HepG2 (cell line): ENCODE results near the gene RBMXL2. TPM values are rescaled to one million over a fixed set of nuclear protein-coding genes. Genes with fewer than 3 reads are reported as not detected.

ENCODE experiments used
- ATAC-seq: fragments of 200-7000 bp; cut with Tn5 transposase; 3 replicates; pipeline ENCODE4 v1.9.1; 2020; ENCODE audit warnings: mild to moderate bottlenecking, moderate library complexity
- BruUV-seq: library from RNA; stranded (reverse); fragments of 400-500 nt; replicated peaks from 2 replicates; lab custom pipeline; 2021; lab: Mats Ljungman, UMichigan
- CTCF ChIA-PET: fragments of 300-600 bp; formaldehyde crosslinking; extraction: SDS; loops from one replicate; lab custom pipeline; 2021; ENCODE audit warnings: low total read pairs, inconsistent platforms, low intra/inter-chr PET ratio; lab: Yijun Ruan, JAX
- POLR2A ChIA-PET: fragments of 350-600 bp; sonication (Branson Sonifier 250); formaldehyde crosslinking; loops from one replicate; lab custom pipeline; 2020; ENCODE audit warnings: antibody characterized with exemption, inconsistent platforms; lab: Yijun Ruan, JAX
- DNase-seq: peaks from one replicate; pipeline ENCODE4 v3.0.0-alpha.2; 2015; ENCODE audit warnings: low spot score
- FAIRE-seq: peaks from 3 replicates; lab custom pipeline; 2011; peaks lifted over from hg19 to GRCh38; lab: Jason Lieb, UNC
- H2AFZ ChIP-seq: one replicate; pipeline ENCODE4 v1.6.1; 2011; ENCODE audit warnings: low read length, inconsistent platforms
- H3K27ac ChIP-seq: fragments of 300-600 bp; 3 replicates; pipeline ENCODE4 v1.8.0; 2011; ENCODE audit warnings: mixed run types, mild to moderate bottlenecking, mixed read lengths, low read length, inconsistent platforms; ENCODE audit not compliant: insufficient read depth; ENCODE audit errors: extremely low read length
- H3K27me3 ChIP-seq, 2 experiments: fragments of 200-600 bp in 1 of 2; 2 replicates in 1 of 2; 3 replicates in 1 of 2; pipeline versions ENCODE4 v1.6.0 to v1.8.0; 2011; ENCODE audit warnings: low read length in 2 of 2, mild to moderate bottlenecking in 2 of 2, moderate library complexity in 2 of 2, inconsistent platforms in 1 of 2; ENCODE audit not compliant: insufficient read depth in 2 of 2, control insufficient read depth in 1 of 2
- H3K36me3 ChIP-seq, 2 experiments: fragments of 200-600 bp in 1 of 2; replicated peaks in 1 of 2; 2 replicates in 1 of 2; 3 replicates in 1 of 2; pipeline versions ENCODE4 v1.5.1 to v1.8.0; 2011; ENCODE audit warnings: low read length in 2 of 2, inconsistent platforms in 1 of 2; ENCODE audit not compliant: insufficient read depth in 2 of 2, control insufficient read depth in 1 of 2
- H3K4me1 ChIP-seq: 2 replicates; pipeline ENCODE4 v1.5.1; 2012; ENCODE audit warnings: low read length, inconsistent platforms; ENCODE audit not compliant: insufficient read depth
- H3K4me2 ChIP-seq: 2 replicates; pipeline ENCODE4 v1.6.0; 2011; ENCODE audit warnings: low read depth, low read length, inconsistent platforms
- H3K4me3 ChIP-seq, 3 experiments: fragments of 200-600 bp in 1 of 3; sonication (generic), shearing (Covaris generic) in 1 of 3; replicated peaks in 1 of 3; 2 replicates each; pipeline ENCODE4 v1.5.1; 2011 to 2016; ENCODE audit warnings: low read length in 3 of 3, inconsistent platforms in 2 of 3, low read depth in 2 of 3, mild to moderate bottlenecking in 2 of 3, control low read depth in 1 of 3, mixed read lengths in 1 of 3; ENCODE audit not compliant: insufficient read depth in 1 of 3
- H3K79me2 ChIP-seq: one replicate; pipeline ENCODE4 v1.6.1; 2011; ENCODE audit warnings: low read length, inconsistent platforms; ENCODE audit not compliant: insufficient read depth
- H3K9ac ChIP-seq: 2 replicates; pipeline ENCODE4 v1.6.0; 2011; ENCODE audit warnings: mild to moderate bottlenecking, low read depth, low read length, inconsistent platforms; ENCODE audit not compliant: insufficient read depth
- H3K9me3 ChIP-seq: 2 replicates; pipeline ENCODE4 v1.5.1; 2012; ENCODE audit warnings: mild to moderate bottlenecking, low read length
- H4K20me1 ChIP-seq: 2 replicates; pipeline ENCODE4 v1.6.0; 2011; ENCODE audit warnings: inconsistent platforms, mild to moderate bottlenecking, low read length, moderate library complexity; ENCODE audit not compliant: insufficient read depth
- ARID5B ChIP-seq: IDR thresholded peaks from 2 replicates; pipeline ENCODE4 v1.4.0; 2020; ENCODE audit warnings: mild to moderate bottlenecking, missing genetic modification reagents
- CREB3 ChIP-seq: sonication (generic); formaldehyde crosslinking; IDR thresholded peaks from 2 replicates; pipeline ENCODE4 v1.5.0; 2020; ENCODE audit warnings: missing genetic modification reagents
- E2F1 ChIP-seq: sonication (generic); formaldehyde crosslinking; IDR thresholded peaks from 2 replicates; pipeline ENCODE4 v1.5.0; 2020; ENCODE audit warnings: missing genetic modification reagents
- MIER2 ChIP-seq: IDR thresholded peaks from 2 replicates; pipeline ENCODE4 v1.6.1; 2016; ENCODE audit warnings: missing biosample characterization, missing genetic modification reagents
- SNAI1 ChIP-seq: sonication (generic); formaldehyde crosslinking; IDR thresholded peaks from 2 replicates; pipeline ENCODE4 v1.5.0; 2020; ENCODE audit warnings: mild to moderate bottlenecking, missing genetic modification reagents, borderline replicate concordance
- SP2 ChIP-seq: sonication (generic); formaldehyde crosslinking; IDR thresholded peaks from 2 replicates; pipeline ENCODE4 v1.5.1; 2020; ENCODE audit warnings: mild to moderate bottlenecking, missing genetic modification reagents
- TBL1XR1 ChIP-seq: fragments of 150-350 bp; IDR thresholded peaks from 2 replicates; pipeline ENCODE4 v1.6.1; 2014; ENCODE audit warnings: borderline replicate concordance, low read length; ENCODE audit not compliant: partially characterized antibody
- ZKSCAN8 ChIP-seq: IDR thresholded peaks from 2 replicates; pipeline ENCODE4 v1.6.1; 2016; ENCODE audit warnings: borderline replicate concordance, missing genetic modification reagents, missing compliant biosample characterization
- ZNF841 ChIP-seq: sonication (generic); formaldehyde crosslinking; IDR thresholded peaks from 2 replicates; pipeline ENCODE4 v1.8.1; 2023; ENCODE audit warnings: missing genetic modification reagents, borderline replicate concordance
- WGBS: methylation state at CpG from one replicate; pipeline ENCODE4 v1.1.6; 2017; ENCODE audit warnings: low lambda C conversion rate; 5-methylcytosine and 5-hydroxymethylcytosine counted together
- in situ Hi-C: cut with HindIII; loops from 2 replicates; pipeline ENCODE4 v1.10.0; 2017; ENCODE audit warnings: low pct_unique_long_range_greater_than_20kb; ENCODE audit not compliant: extremely low pct_ligation_motif_present
- intact Hi-C: fragments of 100-400 bp; cut with micrococcal nuclease; formaldehyde crosslinking; loops from one replicate; pipeline ENCODE4 v1.10.0; 2022; ENCODE audit not compliant: unreplicated experiment
- polyA plus RNA-seq, 8 experiments: library from polyadenylated mRNA; depleted of rRNA in 3 of 8; stranded (reverse) in 7 of 8; unstranded in 1 of 8; fragments of >200 nt; fragmentation: Illumina TruSeq in 4 of 8; extraction: Trizol in 4 of 8; gene quantifications; 2 replicates each; pipeline versions ENCODE4 v1.2.1 to v1.2.3, GENCODE V29; 2011 to 2016; ENCODE audit warnings: low read depth in 4 of 8, missing spikeins in 1 of 8, mixed read lengths in 1 of 8; ENCODE audit not compliant: insufficient read depth in 1 of 8
- total RNA-seq, 5 experiments: library from RNA; depleted of rRNA; stranded (reverse); fragments of >200 nt; fragmentation: Illumina TruSeq; extraction: Trizol; gene quantifications; 2 replicates each; pipeline ENCODE4 v1.2.3, GENCODE V29; 2016; ENCODE audit warnings: low read depth in 1 of 5
- TF ChIP-seq, protein P1 (sequence below): sonication (generic); formaldehyde crosslinking; IDR thresholded peaks from 2 replicates; pipeline ENCODE4 v1.5.1; 2020; ENCODE audit warnings: mild to moderate bottlenecking, missing genetic modification reagents

The RBMXL2 gene
- total and polyA plus RNA-seq, 2 of the 13 experiments (the other 11 are each of a cell fraction or from before 2014, with no cell fraction given) = not detected

GRCh38 chr11:7072401-7073028 is 16.3 kb upstream of the RBMXL2 start:
- no peak for ATAC-seq
- H2AFZ ChIP-seq = no peak overlapping the region
- H3K4me2 ChIP-seq = no peak overlapping the region
- no peaks in the 10 kb centered on the region for H3K36me3 ChIP-seq
- no peaks in the 10 kb centered on the region for H3K4me1 ChIP-seq
- H3K27me3 ChIP-seq = 0 out of 5 replicates have a peak, but pooled peaks cover 0 to 2% of the 10 kb centered on the region in 2 experiments
- H3K9me3 ChIP-seq = no peaks in the 10 kb centered on the region
- no peak overlapping the region for H3K27ac ChIP-seq
- CTCF ChIA-PET = no interaction called here
- no TSS peak for BruUV-seq
- intact Hi-C loops (no loop called here), in situ Hi-C loops (no loop called here)
- DNase-seq = no peak
- H3K79me2 ChIP-seq = no peaks in the 10 kb centered on the region
- TF ChIP-seq SNAI1 (CRISPR knock-in tag) (no peak), MIER2 (no peak), TBL1XR1 (no peak), CREB3 (CRISPR knock-in tag) (no peak), ZNF841 (CRISPR knock-in tag) (no peak), ZKSCAN8 (CRISPR knock-in tag) (no peak), SP2 (CRISPR knock-in tag) (no peak), E2F1 (CRISPR knock-in tag) (no peak), ARID5B (CRISPR knock-in tag) (no peak)
- TF ChIP-seq, protein P1, sequence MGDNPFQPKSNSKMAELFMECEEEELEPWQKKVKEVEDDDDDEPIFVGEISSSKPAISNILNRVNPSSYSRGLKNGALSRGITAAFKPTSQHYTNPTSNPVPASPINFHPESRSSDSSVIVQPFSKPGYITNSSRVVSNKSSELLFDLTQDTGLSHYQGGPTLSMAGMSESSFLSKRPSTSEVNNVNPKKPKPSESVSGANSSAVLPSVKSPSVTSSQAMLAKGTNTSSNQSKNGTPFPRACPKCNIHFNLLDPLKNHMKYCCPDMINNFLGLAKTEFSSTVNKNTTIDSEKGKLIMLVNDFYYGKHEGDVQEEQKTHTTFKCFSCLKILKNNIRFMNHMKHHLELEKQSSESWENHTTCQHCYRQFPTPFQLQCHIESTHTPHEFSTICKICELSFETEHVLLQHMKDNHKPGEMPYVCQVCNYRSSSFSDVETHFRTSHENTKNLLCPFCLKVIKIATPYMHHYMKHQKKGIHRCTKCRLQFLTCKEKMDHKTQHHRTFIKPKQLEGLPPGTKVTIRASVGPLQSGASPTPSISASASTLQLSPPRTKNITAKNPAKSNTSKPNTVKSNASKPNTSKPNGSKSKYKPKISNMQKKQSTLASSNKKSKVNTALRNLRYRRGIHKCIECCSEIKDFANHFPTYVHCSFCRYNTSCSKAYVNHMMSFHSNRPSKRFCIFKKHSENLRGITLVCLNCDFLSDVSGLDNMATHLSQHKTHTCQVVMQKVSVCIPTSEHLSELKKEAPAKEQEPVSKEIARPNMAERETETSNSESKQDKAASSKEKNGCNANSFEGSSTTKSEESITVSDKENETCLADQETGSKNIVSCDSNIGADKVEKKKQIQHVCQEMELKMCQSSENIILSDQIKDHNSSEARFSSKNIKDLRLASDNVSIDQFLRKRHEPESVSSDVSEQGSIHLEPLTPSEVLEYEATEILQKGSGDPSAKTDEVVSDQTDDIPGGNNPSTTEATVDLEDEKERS = no peak
- WGBS = 11% methylated on average over 4 of the region's 4 CpGs
- no peak for FAIRE-seq
- H3K9ac ChIP-seq = no peak overlapping the region
- POLR2A ChIA-PET = no interaction called here
- H3K4me3 ChIP-seq = no peak overlapping the region
- H4K20me1 ChIP-seq = no peaks in the 10 kb centered on the region
